ENCODE results near the gene RUSF1.
A peak's percentile ranks its signal among the peaks of the same experiment; 100 is the strongest.

The RUSF1 gene

DNA sequence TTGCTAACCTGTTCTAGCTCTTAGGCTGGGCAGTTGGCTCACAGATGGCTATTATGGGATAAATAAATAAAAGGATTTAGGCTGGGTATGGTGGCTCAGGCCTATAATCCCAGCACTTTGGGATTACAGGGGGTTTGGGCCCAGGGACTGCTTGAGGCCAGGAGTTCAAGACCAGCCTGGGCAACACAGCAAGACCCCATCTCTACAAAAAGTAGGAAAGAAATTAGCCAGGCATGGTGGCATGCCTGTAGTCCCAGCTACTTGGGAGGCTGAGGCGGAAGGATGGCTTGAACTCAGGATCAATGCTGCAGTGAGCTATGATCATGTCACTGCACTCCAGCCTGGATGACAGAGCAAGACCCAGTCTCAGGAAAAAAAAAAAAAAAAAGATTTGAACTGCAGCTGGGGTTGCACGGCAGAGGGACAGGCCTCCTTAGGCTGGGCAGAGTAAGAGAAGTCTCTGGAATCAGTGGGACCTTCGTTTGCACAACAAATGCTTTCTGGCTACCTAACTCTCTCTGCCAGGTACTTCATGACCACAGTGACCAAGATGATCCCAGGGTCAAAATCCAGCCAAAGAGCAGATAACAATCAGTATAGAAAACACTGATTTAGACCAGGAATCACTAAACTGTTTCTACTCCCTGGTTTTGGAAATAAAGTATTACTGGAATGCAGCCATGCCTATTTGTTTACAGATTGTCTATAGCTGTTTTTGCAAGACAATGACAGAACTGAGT, 6.8 kb downstream of the RUSF1 start:
- Mint-ChIP-seq H3K4me1 (ENCODE audit: low read depth) (peaks cover 21% of the 10 kb centered on the region), H3K27me3 (no peaks in the 10 kb centered on the region), H3K36me3 (ENCODE audit: low read depth) (peaks cover 25% of the 10 kb centered on the region), H3K4me3 (no peak overlapping the region), H3K27ac (no peak overlapping the region), H3K9me3 (no peaks in the 10 kb centered on the region)

DNA sequence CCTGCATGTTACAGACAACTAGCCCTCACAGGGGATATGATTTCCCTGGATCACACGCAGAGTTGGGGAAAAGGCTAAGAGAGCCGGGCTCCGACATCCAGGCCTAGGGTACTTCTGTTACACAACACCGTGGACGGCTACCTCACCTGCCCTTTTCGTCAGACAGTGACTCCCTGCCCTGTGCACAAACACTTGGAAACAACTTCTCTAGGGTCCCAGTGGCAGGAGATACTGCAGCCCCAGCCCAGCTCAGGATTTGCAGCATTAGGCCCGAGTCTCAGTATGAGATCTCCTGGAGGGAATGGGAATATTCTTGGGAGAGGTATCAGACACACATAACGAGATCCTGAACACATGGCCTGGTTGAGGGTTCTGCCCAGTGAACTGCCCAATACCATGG, 8.3 kb downstream of the RUSF1 start:
- Mint-ChIP-seq H3K9me3 (no peaks in the 10 kb centered on the region), H3K4me3 (no peak overlapping the region), H3K27ac (no peak overlapping the region), H3K4me1 (ENCODE audit: low read depth) (peaks cover 6% of the 10 kb centered on the region), H3K36me3 (ENCODE audit: low read depth) (peaks cover 20% of the 10 kb centered on the region), H3K27me3 (no peaks in the 10 kb centered on the region)

DNA sequence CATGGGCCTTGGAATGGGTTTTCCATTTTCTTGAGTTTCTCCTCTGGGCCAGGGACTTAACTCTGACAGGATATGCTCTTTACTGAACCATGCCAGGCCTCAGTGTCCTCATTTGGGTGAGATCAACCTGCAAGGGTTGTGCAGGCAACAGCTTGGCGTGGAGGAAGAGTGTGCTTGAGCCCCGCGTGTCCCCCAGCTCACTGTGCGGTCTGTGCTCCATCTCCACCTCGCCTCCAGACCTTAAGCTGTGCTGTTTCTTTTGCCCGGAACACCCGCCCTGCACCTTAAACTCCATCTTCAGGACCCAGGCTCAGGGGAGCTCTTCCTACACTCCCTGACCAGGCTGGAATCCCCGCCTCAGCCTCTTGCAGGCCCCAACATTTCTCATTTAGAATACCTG, 9.7 kb downstream of the RUSF1 start:
- no peaks in the 10 kb centered on the region for H3K27me3 Mint-ChIP-seq
- no peaks in the 10 kb centered on the region for H3K9me3 Mint-ChIP-seq
- no peaks in the 10 kb centered on the region for H3K4me1 Mint-ChIP-seq (ENCODE audit: low read depth)
- no peak overlapping the region for H3K27ac Mint-ChIP-seq
- peaks cover 20% of the 10 kb centered on the region for H3K36me3 Mint-ChIP-seq (ENCODE audit: low read depth)
- H3K4me3 Mint-ChIP-seq = no peak overlapping the region

DNA sequence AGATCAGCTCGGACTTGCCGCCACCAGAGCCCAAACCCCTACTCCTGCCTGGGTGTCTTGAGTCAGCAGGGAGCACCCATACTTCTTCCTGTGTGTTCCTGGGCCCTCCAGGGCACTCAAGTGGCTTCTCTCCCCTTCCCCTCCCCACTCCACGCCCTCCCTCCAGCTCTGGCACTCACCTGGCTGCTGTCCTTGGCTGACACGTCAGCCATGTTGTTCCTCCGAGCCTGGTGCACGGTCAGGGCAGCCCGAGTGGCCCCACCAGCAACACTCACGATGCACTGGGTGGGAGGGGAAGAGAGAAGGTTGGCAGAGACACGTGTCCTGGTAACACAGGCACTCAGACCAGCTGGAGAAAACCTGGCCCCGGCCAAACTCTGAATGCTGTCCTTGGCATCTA, 11.5 kb downstream of the RUSF1 start:
- Mint-ChIP-seq H3K36me3 (ENCODE audit: low read depth) (peaks cover 27% of the 10 kb centered on the region), H3K9me3 (no peaks in the 10 kb centered on the region), H3K27me3 (no peaks in the 10 kb centered on the region), H3K4me1 (ENCODE audit: low read depth) (no peaks in the 10 kb centered on the region), H3K4me3 (no peak overlapping the region), H3K27ac (no peak overlapping the region)

DNA sequence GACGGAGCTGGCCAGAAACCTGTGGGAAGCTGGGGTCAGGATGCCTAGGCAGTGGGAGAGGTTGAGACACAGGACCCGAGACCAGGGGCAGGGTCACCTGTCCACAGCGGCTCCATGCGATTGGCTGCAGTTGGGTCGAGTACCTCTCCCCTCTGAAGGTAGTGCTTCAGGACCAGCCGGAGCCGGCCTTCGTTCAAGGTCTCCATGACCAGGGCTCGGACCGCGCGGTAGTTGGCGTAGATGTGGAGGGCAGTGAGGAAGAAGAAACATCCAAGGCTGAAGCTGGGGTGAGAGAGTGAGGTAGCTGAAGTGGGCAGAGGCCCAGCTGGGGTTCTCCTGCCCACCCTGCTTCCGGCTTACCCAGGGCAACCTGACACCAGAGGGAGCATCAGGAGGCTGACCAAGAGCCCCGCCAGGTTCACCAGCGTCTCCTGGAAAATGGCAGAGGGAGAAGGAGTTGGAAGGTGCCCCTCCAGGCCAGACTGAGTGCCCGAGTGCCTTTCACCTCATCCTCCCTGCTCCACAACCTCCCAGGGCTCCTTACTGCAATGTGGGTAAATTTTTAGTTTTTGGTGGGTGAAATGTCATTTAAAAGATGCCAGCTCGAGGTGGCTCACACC, 14.6 kb downstream of the RUSF1 start:
- Mint-ChIP-seq H3K36me3 (ENCODE audit: low read depth) (peaks cover 26% of the 10 kb centered on the region), H3K4me3 (no peak overlapping the region), H3K9me3 (no peaks in the 10 kb centered on the region), H3K4me1 (ENCODE audit: low read depth) (no peaks in the 10 kb centered on the region), H3K27me3 (no peaks in the 10 kb centered on the region), H3K27ac (no peak overlapping the region)

DNA sequence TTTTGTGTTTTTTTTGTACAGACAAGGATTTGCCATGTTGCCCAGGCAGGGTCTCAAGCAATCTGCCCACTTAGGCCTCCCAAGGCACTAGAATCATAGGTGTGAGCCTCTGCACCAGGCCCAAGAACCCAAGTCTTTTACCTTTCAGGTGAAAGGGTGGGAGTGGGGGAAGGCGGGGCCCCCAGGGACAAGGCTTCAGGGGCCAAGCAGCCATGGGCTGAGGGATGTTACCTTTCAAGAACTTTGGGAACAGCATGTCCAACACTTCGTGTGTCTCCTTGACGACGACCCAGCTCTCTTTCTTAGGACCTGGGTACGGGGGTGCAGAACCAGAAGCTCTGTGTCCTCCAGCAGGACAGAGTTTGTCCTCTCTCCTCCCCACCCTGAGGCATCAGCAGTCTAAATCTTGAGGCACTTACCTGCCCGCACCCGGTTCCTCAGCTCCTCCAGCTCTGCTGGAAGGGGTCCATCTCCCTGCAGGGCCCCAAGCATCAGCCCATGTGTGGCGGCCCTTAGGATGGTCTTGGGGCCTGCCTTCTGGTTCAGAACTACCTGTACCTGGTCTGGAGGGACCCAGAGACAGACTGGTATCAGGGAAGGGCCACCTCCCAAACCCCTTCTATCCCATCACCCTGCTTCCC, 16.3 kb downstream of the RUSF1 start:
- no peaks in the 10 kb centered on the region for H3K27me3 Mint-ChIP-seq
- no peaks in the 10 kb centered on the region for H3K9me3 Mint-ChIP-seq
- H3K4me3 Mint-ChIP-seq = no peak overlapping the region
- H3K4me1 Mint-ChIP-seq (ENCODE audit: low read depth) = peaks cover 5% of the 10 kb centered on the region
- peaks cover 17% of the 10 kb centered on the region for H3K36me3 Mint-ChIP-seq (ENCODE audit: low read depth)
- H3K27ac Mint-ChIP-seq = no peak overlapping the region

DNA sequence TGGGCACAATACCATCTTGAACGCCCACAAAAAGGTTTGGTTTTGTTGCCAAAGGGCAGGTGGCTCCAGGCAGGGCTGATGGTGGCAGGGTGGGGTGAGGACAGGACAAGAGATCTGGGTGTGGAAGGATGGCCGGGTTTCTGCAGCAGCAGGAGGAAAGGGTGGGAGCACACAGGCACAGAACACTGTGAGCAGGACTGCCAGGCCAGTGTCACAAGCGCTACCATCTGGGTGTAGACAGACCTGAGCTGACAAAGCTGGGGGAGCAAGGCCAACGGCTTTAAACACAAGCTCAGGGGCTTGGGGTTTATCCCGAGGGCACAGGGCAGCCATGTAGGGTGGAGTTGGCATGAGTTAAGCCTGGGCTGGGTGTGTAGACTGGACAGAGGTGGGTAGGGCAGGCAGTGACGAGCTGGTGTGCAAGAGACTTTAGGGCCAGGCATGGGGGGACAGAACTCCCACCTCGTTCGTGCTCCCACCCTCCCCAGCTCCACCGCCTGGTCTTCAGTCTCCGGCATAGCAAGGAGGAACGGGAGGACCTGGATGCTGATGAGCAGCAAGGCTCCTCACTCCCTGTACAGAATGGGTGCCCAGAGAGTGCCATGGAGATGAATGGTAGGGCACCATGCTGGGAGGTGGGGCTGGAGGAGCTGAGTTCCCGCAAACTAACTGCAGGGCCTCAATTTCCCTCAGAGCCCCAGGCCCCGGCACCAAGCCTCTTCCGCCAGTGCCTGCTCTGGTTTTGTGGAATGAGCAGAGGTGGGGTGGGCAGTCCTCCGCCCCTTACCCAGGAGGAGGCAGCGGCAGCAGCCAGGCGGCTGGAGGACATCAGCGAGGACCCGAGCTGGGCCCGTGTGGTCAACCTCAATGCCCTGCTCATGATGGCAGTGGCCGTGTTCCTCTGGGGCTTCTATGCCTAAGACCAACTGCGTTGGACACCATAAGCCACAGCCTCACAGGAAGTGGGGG, 18.3 kb downstream of the RUSF1 start:
- H3K36me3 Mint-ChIP-seq (ENCODE audit: low read depth) = peaks cover 17% of the 10 kb centered on the region
- H3K27me3 Mint-ChIP-seq = no peaks in the 10 kb centered on the region
- H3K27ac Mint-ChIP-seq = no peak overlapping the region
- no peaks in the 10 kb centered on the region for H3K9me3 Mint-ChIP-seq
- H3K4me1 Mint-ChIP-seq (ENCODE audit: low read depth) = peaks cover 5% of the 10 kb centered on the region
- H3K4me3 Mint-ChIP-seq = peak overlapping the region; percentile 35

DNA sequence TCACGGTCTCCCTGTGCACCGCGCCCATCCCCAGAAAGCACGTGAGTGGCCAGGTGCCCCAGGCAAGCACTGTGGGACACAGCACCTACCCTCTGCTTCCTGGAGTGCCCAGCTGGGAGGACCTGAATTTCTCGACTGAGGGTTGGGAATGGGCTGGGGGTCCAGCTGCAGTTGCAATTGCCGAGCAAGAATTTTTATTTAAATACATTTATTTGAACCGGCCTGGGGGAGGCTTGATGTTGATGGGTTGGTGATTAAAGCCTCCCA, 19.0 kb downstream of the RUSF1 start:
- H3K4me1 Mint-ChIP-seq (ENCODE audit: low read depth) = peaks cover 5% of the 10 kb centered on the region
- H3K27me3 Mint-ChIP-seq = no peaks in the 10 kb centered on the region
- no peak overlapping the region for H3K27ac Mint-ChIP-seq
- H3K9me3 Mint-ChIP-seq = no peaks in the 10 kb centered on the region
- peaks cover 17% of the 10 kb centered on the region for H3K36me3 Mint-ChIP-seq (ENCODE audit: low read depth)
- peak overlapping the region; percentile 43 for H3K4me3 Mint-ChIP-seq

DNA sequence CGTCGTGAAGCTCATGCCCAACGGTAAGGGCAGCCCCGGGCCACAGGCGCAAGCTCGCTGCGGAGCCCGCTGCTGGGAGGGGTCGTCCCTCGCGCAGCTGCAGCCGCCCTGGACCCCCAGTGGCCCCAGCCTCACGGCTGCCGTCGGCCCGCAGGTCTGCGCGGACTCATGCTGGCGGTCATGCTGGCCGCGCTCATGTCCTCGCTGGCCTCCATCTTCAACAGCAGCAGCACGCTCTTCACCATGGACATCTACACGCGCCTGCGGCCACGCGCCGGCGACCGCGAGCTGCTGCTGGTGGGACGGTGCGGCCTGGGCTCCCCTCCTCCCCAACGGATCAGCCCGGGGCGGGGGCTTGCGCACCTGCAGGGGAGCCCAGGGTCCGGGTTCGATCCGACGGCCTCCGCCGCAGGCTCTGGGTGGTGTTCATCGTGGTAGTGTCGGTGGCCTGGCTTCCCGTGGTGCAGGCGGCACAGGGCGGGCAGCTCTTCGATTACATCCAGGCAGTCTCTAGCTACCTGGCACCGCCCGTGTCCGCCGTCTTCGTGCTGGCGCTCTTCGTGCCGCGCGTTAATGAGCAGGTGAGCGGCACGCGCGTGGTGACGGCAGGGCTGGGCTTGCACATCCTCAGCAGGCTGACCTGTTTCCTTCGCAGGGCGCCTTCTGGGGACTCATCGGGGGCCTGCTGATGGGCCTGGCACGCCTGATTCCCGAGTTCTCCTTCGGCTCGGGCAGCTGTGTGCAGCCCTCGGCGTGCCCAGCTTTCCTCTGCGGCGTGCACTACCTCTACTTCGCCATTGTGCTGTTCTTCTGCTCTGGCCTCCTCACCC, 19.5 kb downstream of the RUSF1 start:
- peak overlapping the region; percentile 43 for H3K4me3 Mint-ChIP-seq

DNA sequence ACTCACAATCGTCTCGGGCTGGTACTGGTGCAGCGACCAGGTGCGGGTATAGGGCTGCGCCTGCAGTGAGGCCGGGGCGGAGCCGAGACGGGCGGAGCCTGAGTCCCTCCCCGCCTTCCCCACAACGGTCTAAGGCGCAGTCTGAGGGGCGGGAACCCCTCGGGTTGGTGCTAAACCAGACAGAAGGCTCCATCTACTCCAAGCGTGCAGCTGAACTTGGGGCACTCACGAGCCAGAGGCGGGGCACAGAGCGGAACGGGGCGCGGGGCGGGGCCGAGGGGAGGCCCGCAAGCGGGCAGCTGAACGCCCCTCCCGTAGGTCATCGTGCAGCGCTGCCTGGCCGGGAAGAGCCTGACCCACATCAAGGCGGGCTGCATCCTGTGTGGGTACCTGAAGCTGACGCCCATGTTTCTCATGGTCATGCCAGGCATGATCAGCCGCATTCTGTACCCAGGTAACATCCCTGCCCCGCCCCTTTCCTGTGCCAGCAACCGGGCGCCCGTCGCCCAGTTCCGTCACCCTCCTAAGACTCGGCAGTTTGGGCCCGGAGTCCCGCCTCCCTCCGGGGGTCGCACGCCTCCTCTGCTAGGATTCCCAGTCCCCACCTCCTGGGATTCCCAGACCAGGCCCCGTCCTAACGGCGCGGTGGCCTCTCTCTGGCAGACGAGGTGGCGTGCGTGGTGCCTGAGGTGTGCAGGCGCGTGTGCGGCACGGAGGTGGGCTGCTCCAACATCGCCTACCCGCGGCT, 20.3 kb downstream of the RUSF1 start:
- H3K27me3 Mint-ChIP-seq = no peaks in the 10 kb centered on the region
- H3K27ac Mint-ChIP-seq = no peak overlapping the region
- H3K4me3 Mint-ChIP-seq = peak overlapping the region; percentile 81
- no peaks in the 10 kb centered on the region for H3K9me3 Mint-ChIP-seq
- H3K4me1 Mint-ChIP-seq (ENCODE audit: low read depth) = peaks cover 5% of the 10 kb centered on the region
- H3K36me3 Mint-ChIP-seq (ENCODE audit: low read depth) = peaks cover 17% of the 10 kb centered on the region

More for the DNA sequence above, 19.5 kb downstream of the RUSF1 start:
- peaks cover 5% of the 10 kb centered on the region for H3K4me1 Mint-ChIP-seq (ENCODE audit: low read depth)
- H3K9me3 Mint-ChIP-seq = no peaks in the 10 kb centered on the region
- H3K27ac Mint-ChIP-seq = no peak overlapping the region
- peaks cover 17% of the 10 kb centered on the region for H3K36me3 Mint-ChIP-seq (ENCODE audit: low read depth)
- H3K27me3 Mint-ChIP-seq = no peaks in the 10 kb centered on the region

DNA sequence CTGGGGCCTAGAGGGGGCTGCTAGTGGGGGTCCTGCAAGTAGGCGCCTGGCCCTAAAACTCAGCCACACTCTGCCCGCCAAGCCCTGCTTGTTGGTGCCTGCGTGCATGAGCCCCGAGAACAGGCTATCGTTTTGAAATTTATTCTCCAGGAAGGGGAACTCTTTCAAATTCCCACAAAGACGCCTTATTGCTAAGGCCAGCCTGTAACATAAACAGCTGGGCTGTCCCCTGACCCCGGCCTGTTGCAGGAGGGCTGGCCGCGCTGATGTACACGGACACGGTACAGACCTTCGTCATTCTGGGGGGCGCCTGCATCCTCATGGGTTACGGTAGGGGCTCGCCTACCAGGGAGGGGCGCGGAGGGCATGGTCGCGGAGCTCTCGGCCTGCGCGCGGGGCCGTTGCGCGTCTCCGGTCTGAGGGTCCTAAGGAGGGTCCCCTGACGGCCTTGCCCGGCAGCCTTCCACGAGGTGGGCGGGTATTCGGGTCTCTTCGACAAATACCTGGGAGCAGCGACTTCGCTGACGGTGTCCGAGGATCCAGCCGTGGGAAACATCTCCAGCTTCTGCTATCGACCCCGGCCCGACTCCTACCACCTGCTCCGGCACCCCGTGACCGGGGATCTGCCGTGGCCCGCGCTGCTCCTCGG, 21.0 kb downstream of the RUSF1 start:
- Mint-ChIP-seq H3K4me1 (ENCODE audit: low read depth) (peaks cover 5% of the 10 kb centered on the region), H3K36me3 (ENCODE audit: low read depth) (peaks cover 11% of the 10 kb centered on the region), H3K27me3 (no peaks in the 10 kb centered on the region), H3K9me3 (no peaks in the 10 kb centered on the region), H3K4me3 (peak overlapping the region; percentile 81), H3K27ac (no peak overlapping the region)

DNA sequence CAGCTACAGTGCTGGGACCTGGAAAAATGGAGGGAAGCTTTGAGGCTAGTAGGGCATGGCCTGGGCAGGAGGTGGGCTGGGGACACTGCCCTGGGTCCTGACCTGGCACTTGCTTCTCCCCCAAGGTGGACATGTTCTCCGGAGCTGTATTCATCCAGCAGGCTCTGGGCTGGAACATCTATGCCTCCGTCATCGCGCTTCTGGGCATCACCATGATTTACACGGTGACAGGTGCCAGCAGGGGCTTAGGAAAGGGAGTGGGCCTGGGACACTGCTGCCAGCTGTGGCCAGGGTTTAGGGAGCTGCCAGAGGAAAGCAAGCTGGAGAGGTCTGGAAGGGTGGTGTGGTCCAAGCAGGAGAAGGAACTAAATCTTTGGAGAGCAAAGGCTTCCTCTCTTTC, 22.1 kb downstream of the RUSF1 start:
- Mint-ChIP-seq H3K9me3 (no peaks in the 10 kb centered on the region), H3K4me1 (ENCODE audit: low read depth) (peaks cover 5% of the 10 kb centered on the region), H3K27ac (no peak overlapping the region), H3K27me3 (no peaks in the 10 kb centered on the region), H3K36me3 (ENCODE audit: low read depth) (peaks cover 10% of the 10 kb centered on the region), H3K4me3 (peak overlapping the region; percentile 8)

DNA sequence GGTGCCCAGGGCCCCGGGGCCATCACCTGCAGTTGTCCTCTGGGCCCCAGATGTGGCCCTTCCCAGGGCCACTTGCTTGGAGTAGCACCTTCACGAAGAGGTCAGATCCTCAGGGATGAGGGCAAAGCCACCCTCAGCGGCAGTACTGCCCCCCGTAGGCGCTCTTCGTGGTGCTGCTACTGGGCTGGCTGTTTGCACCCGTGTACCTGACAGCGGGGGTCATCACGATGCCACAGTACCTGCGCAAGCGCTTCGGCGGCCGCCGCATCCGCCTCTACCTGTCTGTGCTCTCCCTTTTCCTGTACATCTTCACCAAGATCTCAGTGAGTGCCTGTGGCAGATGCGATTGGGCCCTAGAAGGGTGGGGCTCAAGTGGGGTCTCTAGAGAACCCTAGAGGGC, 22.6 kb downstream of the RUSF1 start:
- peaks cover 5% of the 10 kb centered on the region for H3K4me1 Mint-ChIP-seq (ENCODE audit: low read depth)
- no peak overlapping the region for H3K27ac Mint-ChIP-seq
- H3K9me3 Mint-ChIP-seq = no peaks in the 10 kb centered on the region
- peaks cover 5% of the 10 kb centered on the region for H3K36me3 Mint-ChIP-seq (ENCODE audit: low read depth)
- no peak overlapping the region for H3K4me3 Mint-ChIP-seq
- H3K27me3 Mint-ChIP-seq = peaks cover 3% of the 10 kb centered on the region
